HG02938 (cell line): ENCODE measurements around the gene SST.

Experiments used
- ATAC-seq: cut with Tn5 transposase; IDR thresholded peaks from one replicate; pipeline ENCODE4 v1.9.1; 2021; ENCODE audit warnings: mild to moderate bottlenecking, moderate library complexity; ENCODE audit not compliant: unreplicated experiment

Gene SST

GRCh38 chr3:187636528-187636927, 33.7 kb downstream of the SST start:
- ATAC-seq = no peak

- no peak for ATAC-seq
These were observed 39.8 kb downstream of the SST start for GRCh38 chr3:187630404-187630803.

GRCh38 chr3:187629711-187630110, 40.5 kb downstream of the SST start:
- ATAC-seq = no peak

GRCh38 chr3:187628169-187628568, 42.0 kb downstream of the SST start:
- peak; percentile 47 for ATAC-seq

GRCh38 chr3:187626581-187626980, 43.6 kb downstream of the SST start:
- ATAC-seq = no peak

- ATAC-seq = no peak
These were observed 45.6 kb downstream of the SST start for GRCh38 chr3:187624588-187624987.

- no peak for ATAC-seq
These were observed 46.8 kb downstream of the SST start for GRCh38 chr3:187623285-187623814.

- ATAC-seq = no peak
These were observed 48.3 kb downstream of the SST start for GRCh38 chr3:187621881-187622280.

GRCh38 chr3:187619461-187619860, 50.7 kb downstream of the SST start:
- no peak for ATAC-seq
